ENCODE data around the gene SLC25A21.
"Not testable (repeated sequence)": the region's sequence is repeated elsewhere in the genome, so short reads cannot be mapped to it uniquely, and the experiment has no call there.

The SLC25A21 gene

GRCh38 chr14:36702474-36702873 lies 469.9 kb downstream of the SLC25A21 start:
- DNase-seq (ENCODE audit: low read depth) = no peak

GRCh38 chr14:36701132-36701531 lies 471.3 kb downstream of the SLC25A21 start:
- DNase-seq (ENCODE audit: low read depth) = no peak

DNA sequence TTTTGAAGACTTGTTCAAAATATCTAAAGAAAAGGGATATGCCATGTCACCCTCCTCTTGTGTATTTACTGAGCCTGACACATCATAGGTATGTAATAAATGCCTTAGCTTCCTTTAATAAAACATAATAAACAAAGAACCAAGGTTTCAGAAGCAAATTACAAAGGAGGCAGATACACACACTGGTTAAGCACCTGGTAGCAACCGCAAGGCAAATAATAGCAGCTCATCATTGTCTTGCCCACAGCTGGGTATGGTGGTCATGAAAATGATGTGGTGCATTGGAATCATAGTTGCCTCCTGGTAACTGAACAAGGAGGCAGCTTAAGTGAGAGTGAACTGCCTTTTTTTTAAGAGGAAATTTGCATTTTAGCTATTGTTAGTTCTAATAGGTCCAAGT lies 471.8 kb downstream of the SLC25A21 start:
- no peak for DNase-seq (ENCODE audit: low read depth)

GRCh38 chr14:36699420-36699819 lies 473.0 kb downstream of the SLC25A21 start:
- not testable (repeated sequence) for DNase-seq (ENCODE audit: low read depth)

DNA sequence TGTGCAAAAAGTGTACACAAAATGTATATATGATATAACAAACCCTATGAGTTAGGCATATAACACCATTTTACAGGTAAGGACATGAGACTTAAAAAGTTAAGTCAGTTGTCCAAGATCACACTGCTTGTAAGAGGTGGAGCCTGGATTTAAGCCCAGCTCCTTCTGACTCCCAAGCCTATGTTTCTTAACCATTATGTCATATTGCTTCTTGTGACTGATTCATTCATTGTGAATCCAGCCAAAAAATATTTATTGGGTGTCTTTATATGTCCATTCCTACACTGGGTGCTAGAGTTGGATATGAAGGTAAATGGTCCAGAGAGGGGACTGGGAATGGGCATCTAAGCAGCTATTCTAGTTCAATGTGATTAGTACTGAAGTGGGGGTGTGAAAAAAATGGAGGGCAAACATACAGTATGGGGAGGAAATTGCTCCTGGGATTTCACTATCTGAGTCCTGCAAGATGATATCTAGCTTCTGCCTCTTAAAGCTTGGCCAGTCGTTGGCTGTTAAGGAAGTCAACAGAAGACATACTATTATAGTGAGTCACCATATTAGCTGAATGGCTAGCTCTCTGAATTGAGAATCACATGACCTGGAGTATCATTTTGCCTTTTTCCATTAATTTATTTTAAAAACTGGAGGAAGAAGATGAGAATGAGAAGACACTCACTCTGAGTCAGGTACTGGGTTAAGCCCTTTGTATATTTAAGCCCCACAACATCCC lies 481.9 kb downstream of the SLC25A21 start:
- no peak for DNase-seq (ENCODE audit: low read depth)

GRCh38 chr14:36684946-36685345 lies 487.5 kb downstream of the SLC25A21 start:
- DNase-seq (ENCODE audit: low read depth) = no peak

- no peak for DNase-seq (ENCODE audit: low read depth)
These were observed 489.2 kb downstream of the SLC25A21 start for GRCh38 chr14:36683083-36683724.

- DNase-seq (ENCODE audit: low read depth) = no peak
These were observed 490.1 kb downstream of the SLC25A21 start for GRCh38 chr14:36682338-36682737.

DNA sequence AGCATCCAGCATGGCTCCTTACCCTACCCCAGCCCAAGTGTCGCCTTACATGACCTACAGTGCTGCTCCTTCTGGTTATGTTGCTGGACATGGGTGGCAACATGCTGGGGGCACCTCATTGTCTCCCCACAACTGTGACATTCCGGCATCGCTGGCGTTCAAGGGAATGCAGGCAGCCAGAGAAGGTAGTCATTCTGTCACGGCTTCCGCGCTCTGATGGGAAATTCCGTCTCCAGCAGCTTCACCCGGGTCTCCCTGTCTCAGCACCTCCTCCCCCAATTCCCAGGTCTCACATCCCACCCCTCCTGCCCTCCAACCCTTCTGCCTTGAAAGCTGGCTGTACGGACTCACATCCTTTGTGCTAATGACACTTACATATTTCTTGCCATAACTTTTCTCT lies 496.2 kb downstream of the SLC25A21 start:
- DNase-seq (ENCODE audit: low read depth) = no peak

DNA sequence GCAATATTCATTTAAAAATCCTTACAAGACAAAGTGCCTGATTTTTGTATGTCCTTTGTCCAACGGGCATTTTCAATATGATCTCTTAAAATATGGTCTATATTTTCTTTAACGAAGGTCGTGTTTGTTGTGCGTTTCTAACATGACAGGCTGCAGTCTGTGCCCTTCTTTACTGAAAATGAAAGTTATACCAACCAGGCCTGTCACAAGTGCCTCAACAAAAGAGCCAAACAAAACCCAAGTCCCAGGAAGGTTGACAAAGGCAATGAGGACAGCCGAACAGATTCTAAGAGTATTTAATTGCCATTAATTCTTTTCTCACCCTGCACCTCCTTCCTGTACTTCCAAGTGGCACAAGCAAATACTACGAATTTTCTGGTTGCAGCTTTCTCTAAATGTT lies 496.8 kb downstream of the SLC25A21 start:
- DNase-seq (ENCODE audit: low read depth) = no peak

GRCh38 chr14:36674659-36675058 lies 497.7 kb downstream of the SLC25A21 start:
- no peak for DNase-seq (ENCODE audit: low read depth)

GRCh38 chr14:36672095-36672494 lies 500.3 kb downstream of the SLC25A21 start:
- DNase-seq (ENCODE audit: low read depth) = no peak

GRCh38 chr14:36671149-36671548 lies 501.3 kb downstream of the SLC25A21 start:
- no peak for DNase-seq (ENCODE audit: low read depth)

DNA sequence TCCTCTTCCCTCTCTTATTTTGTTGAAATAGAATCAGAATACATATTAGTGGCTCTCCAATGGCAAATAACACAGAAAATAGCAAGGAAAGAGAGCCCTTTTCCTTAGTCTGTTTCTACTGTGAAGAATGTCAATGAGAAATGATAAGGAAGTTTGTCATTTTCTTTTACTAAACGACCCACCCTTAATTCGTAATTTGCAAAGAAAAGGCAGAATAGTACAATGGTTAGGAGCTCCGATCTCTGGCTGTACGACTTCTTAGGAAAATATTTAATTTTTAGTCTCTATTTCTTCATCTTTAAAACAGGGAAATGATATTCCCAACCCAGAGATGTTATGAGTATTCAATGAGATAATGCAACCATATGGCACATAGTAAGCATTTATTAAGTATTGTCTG lies 504.7 kb downstream of the SLC25A21 start:
- no peak for DNase-seq (ENCODE audit: low read depth)

DNA sequence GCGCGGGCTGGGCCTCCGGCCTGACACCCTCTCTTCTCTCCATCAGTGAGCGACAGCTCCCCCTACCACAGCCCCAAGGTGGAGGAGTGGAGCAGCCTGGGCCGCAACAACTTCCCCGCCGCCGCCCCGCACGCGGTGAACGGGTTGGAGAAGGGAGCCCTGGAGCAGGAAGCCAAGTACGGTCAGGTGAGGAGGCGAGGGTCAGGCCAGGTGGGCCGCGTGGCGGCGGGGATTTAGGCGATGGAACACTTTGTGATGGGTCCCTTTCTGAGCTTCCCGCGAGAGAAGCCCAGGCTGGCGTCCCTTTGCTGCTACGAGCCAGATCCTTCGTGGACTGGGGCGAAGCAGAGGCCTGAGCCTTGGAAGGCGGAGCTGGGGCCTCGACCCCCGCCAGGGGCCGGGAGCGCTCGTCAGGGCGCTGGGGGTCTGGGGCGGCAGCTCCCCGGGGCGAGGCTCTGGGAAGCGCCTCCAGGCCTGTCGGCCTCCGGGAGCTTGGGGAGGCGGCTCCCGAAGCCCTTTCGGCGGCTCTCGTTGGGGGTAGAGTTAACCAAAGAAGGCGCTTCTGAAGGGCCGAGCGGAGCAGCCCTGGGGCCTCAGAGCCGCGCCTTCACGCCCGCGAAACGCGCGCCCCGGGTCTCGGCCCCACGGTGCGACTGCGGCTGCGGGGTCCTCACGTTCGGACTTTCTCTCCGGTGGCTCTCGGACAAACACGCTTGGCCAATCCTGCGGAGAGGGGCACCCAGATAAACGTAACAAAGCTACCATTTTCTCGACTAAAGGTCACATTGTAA lies 505.8 kb downstream of the SLC25A21 start:
- no peak for DNase-seq (ENCODE audit: low read depth)

DNA sequence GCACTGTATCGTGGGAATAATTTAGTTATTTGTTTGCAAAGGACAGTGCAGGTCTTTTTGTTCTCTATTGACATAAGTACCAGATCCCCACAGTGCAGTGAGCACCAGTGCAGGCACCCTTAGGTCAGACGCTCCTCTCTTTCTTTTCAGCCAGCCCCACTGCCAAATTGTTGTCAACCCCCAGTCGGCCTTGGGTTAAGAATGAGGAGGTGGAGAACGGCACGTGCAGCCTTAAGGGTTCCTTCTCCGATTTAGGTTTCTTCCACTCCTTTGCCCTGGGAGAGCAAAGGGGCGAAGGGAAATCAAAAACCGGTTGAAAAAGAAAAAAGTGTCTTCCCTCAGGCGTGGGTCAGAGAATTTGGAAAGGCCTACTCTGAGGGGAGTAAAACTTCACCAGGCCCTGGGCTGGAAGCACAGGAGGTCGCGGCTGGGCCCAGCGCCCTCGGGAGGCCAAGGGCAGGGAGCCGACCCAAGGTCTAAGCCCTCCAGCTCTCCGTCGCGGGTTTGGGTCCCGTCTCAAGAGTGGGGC lies 506.5 kb downstream of the SLC25A21 start:
- DNase-seq (ENCODE audit: low read depth) = no peak

DNA sequence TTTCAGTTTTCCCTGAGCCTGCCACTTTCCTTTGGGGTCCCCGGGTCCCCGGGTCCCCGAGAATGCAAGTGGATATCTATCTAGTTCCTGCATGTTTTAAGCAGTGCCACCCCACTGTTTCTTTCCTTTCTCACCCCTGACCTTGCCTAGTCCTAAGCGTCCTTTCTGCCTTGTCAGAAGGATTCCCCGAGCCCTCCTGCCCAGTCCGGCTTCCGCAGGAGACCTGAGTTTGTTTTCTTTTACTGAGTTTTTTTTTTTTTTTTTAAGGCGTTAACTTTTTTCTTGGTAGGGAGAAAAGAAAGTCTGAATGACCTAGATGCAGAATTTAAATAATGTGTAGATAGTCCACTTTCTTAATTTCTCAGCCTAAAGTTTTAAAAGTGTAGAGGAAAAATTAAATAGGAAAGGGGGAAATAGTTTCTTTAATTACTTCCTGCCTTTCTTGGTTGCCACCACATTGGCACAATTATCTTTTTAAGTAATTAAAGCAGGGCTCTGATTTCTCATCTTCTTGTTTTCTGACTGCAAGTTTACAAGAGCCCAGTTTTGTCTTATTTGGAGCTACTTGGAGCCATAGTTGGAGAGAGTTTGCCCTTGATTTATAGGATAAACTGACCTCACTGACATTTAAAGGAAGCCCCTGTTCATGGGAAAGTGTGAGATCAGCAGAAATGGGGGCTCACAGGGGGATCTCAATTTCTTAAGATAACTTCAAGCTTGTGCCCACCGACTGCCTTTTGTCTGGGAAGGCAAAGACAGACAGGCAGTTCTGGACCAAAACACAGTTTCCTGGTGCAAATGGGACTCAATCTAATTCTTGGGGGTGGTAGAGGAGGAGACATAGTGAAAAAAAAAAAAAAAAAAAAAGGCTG lies 507.8 kb downstream of the SLC25A21 start:
- DNase-seq (ENCODE audit: low read depth) = no peak

DNA sequence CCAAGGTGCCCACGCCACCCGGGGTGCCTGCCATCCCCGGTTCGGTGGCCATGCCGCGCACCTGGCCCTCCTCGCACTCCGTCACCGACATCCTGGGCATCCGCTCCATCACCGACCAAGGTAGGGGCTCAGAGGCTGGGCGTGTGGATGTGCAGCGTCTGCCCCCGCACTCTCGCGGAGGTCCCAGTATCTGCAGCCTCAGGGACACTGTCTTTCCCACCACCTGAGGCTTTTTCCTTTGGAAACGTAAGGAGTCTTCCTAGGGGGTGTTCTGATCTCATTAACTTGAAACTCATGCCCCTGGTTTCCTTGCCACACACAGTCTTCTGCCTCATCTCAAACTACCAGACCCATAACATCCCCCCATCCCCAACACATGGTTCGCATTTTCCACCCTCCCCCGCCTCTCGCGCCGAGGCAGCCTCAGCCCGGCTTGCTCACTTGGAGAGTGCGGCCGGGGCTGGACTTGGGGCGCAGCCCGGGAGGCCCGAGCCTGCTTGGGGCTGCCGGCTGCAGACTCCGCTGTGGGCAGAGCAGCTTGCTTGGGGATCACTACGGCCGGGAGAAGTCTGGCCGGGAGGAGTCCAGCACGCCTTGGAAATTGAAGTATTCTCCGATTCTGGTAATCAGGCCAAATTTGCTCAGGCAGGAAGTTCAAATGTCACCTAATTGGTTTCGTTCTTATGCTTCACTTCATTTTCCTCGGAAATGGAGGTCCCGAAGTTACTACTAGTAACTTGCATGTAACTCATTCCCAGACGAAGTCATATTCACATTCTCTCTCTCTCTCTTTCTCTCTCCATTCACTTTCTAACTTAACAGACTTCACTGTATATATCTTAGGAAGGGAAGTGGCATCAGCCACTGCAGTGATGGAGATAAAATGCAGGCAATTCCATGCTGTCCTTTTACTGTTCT lies 508.7 kb downstream of the SLC25A21 start:
- no peak for DNase-seq (ENCODE audit: low read depth)

DNA sequence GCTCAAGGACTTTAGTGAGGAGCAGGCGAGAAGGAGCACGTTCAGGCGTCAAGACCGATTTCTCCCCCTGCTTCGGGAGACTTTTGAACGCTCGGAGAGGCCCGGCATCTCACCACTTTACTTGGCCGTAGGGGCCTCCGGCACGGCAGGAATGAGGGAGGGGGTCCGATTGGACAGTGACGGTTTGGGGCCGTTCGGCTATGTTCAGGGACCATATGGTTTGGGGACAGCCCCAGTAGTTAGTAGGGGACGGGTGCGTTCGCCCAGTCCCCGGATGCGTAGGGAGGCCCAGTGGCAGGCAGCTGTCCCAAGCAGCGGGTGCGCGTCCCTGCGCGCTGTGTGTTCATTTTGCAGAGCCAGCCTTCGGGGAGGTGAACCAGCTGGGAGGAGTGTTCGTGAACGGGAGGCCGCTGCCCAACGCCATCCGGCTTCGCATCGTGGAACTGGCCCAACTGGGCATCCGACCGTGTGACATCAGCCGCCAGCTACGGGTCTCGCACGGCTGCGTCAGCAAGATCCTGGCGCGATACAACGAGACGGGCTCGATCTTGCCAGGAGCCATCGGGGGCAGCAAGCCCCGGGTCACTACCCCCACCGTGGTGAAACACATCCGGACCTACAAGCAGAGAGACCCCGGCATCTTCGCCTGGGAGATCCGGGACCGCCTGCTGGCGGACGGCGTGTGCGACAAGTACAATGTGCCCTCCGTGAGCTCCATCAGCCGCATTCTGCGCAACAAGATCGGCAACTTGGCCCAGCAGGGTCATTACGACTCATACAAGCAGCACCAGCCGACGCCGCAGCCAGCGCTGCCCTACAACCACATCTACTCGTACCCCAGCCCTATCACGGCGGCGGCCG lies 509.6 kb downstream of the SLC25A21 start:
- no peak for DNase-seq (ENCODE audit: low read depth)

DNA sequence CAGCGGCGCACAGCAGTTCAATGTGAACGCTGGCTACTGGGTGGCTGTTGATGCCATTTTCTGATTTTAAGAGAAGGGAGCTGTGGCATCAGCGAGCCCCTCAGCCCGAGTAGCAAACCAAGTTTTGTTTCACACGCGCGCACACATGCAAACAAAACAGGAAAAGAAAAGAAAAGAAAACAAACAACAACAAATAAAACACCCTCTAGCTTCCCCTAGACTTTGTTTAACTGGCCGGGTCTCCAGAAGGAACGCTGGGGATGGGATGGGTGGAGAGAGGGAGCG lies 510.2 kb downstream of the SLC25A21 start:
- DNase-seq (ENCODE audit: low read depth) = no peak

Measured in activated T-helper 1 cell treated with Interleukin-2 at 50 U/mL for 16 hours (primary cell).